GM21528 (cell line): Measurements from ENCODE around the gene ACAN.

Source experiments
- ATAC-seq: cut with Tn5 transposase; IDR thresholded peaks from one replicate; pipeline ENCODE4 v1.9.1; 2021; ENCODE audit warnings: mild to moderate bottlenecking, moderate library complexity; ENCODE audit not compliant: unreplicated experiment, low FRiP score

ACAN gene

DNA sequence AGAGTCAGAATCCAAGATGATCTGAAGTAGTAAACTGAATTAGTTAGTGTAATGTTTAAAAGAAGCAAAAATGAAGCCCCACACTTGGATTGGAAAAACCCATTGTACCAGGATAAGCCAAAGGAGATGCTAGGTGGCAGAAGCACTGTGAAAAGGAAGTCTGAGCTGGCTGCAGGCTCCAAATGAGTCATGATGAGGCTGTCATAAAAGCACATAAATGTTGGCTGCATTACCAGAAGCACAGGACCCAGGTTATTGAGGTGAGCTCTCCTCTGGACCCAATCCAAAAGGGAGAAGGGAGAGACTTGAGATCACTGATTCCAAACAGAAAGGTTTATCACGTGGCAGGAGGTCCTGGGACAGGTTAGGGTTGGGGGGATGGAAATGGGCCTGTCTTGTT, 3.2 kb upstream of the ACAN start:
- ATAC-seq = no peak

DNA sequence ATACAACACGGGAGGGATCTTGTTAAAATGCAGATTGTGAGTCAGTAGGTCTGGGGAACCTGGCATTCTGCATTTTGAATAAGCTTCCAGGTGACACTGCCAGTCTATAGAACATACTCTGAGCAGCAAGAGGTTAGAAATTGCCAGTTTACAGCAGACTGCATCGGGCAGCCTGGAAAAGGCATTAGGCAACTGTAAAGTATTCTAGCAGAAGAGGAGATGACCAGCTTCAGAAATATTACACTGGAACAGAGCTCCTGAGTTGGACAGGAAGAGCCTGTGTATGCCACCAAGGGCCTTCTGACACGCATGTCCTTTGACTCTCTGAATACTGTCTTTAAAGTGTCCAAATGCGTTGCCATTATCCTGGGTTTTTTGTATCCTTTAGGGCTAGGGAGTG, 2.5 kb upstream of the ACAN start:
- no peak for ATAC-seq

DNA sequence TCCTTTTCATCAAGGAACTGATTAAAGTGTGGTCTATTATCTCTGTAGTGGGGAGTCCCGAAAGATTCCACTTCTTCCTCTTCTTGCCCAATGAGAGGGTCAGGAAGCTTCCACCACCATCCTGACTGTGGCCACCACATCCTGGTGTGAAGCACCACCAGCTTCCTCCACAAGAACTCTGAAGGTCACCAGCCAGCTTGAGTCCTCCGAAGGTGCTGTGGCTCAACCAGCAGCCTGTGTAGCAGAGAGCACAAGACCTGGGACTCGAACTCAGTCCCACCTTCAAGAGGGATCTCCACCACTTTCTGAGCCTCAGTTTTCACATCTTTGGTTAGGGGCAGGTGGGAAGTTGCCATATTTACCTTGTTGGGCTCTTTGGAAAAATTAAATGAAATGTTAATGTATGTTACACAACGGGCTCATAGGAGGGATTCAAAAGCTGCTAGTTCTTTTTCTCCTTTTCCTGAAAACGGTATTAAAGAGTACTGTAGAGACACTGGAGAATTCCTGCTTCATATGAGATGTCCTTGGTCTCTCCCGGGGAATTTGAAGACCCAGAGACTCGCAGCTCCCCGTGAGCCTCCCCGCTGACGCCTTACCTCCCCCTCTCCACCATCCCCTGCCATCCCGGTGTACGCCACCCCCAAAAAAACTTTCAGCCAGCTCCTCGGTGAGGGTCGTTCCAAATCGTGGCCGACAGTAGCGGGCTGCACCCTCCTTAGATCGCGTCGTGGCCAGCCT, 816 bp upstream of the ACAN start:
- no peak for ATAC-seq

DNA sequence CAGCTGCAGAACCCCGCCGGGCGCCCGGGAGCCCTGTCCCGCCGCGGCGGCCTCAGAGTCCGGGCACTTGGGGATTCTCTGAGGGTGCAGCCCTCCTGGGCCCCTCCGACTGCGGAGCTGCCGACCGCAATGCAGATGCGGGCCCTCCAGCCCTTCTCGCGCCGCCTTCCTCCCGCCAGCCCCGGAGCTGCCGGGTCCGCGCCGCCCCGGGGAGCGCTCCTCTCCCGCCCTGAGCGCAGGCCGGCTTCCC, 320 bp upstream of the ACAN start:
- ATAC-seq = no peak

DNA sequence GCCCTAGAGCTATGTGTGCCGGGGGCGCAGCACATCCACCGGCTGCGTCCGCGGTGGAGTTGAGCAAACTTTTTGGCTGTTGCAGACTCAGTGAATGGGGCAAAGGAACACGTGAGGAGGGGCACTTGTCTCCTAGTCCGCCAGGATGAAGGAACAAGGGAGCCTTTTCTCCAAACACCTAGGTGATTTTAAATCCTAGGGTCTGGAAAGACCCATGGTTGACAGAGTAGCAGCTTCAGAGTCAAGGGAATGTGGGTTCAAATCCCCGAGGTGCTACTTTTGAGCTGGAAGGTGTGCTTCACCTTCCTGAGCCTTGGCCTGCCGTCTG, 648 bp downstream of the ACAN start:
- ATAC-seq = no peak

DNA sequence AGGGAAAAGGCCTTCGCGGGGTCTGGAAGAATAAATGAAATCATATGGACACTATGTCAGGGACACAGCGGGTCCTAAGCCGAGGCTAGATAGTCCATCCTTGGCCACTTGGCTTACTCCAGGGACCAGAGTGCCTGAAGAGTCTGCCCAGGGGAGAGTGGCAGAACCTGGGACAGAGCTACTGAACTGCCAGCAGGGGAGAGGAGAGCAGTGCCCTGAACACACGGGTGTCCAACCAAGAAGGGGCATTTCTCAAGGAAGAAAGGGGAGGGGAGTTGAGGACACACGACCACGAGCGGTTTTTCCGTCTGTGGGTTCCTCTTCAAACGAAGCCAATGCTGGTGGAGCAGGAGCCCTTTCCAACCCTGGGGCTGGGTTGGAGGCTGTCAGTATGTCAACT, 1.0 kb downstream of the ACAN start:
- no peak for ATAC-seq

DNA sequence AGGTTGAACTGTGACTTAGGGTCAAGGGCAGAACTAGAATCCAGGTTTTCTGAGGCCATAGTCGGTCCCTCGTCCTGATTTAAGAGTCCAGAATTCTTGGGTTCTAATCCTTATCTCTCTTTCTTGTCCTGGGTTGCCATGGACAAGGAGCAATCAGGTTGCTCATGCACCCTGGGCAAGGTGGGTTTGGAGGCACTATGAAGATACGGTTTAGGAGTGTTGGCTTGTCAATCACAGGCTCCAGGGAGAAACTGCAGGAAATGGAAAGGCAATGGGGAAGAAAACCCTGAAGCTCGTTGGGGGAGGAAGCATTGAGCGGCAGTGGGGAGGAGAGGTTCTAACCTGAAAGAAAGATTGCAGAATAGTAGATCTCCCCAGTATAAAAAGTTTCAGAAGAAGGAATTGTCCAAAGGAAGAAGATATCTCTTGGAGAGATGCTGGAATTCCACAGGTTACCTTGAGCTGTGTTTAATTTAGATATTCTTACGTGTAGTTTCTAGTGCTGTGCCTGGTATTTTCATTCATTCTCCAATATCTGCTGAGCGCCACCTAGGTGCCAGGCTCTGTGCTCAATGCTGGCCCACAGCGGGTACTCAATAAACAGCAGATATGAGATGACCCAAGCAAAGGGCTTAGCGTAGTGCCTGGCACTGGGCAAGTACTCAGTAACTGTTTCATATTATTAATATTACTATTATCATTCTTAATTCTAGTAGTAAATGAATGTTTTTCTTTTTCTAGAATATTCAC, 2.0 kb downstream of the ACAN start:
- no peak for ATAC-seq

DNA sequence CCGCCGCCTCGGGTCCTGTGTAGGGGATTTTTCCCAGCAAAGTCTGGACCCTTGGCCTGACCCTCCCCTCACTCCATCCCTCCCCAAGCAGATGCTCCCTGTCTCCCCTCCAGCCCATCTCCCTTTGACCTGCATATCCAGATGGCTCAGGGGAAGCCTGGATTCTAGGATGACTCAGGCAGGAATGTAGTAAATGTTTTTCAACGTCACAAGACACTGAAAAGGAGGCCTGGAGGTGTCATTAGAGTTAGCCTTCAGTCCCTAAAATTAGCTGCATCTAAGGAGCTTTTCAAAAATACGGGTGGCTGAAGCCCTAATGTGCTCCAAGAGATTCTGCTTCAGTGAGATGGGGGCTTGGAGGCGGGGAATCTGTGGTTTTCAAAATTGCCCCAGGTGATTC, 7.2 kb downstream of the ACAN start:
- no peak for ATAC-seq

DNA sequence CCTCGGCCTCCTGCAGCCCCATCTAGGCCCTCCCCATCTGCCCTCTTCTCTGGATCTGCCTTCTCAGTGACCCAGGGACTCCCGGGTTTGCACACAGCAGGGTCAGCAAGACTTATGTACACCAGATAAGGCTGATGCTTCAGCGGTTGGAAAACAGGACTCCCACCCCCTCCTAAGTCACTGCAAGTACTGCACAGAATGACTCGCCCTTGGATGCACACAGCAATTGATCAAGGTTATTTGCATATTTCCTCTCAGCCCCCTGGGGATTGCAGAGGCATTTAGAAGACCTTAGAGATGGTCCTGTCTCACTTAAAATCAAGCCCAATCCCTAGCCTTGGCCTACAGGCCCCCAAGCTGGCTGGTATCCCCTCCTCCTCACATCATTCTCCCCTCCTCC, 8.9 kb downstream of the ACAN start:
- ATAC-seq = no peak

DNA sequence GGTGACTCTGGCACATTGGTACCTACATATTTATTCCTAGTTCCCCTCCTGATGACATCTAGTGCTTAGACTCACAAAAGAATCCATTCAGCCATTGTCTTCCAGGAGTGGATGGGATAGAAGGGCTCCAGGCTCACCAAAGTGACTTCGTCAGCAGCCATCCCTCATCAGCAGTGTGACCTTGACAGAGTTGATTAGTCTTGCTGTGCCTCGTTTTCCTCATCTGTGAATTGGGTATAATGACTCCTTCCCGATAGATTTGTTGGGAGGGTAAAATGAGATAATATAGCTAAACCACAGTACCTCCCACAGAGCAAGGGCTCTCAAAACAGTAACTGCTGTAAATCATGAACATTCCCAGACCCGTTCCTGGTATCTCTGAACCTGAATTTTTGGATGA, 10.7 kb downstream of the ACAN start:
- ATAC-seq = no peak

DNA sequence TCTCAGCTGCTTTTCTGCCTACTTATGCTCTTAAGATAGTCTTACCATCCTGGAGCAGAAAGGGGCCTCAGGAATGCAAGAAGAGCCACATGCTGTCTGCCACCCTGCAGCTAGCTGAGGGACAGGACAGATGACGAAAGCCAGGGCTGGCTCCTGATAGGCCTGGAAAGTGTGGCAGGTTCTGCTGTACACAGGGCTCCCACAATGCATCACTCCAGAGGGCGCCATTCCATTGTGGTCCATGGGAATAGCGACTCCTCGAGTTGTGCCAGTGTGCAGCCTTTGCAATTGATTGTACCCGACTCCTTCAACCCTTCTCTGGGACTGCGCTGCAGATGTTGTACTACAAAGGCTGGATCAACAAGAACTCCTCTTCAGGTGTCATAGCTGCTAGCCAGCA, 11.2 kb downstream of the ACAN start:
- ATAC-seq = no peak

DNA sequence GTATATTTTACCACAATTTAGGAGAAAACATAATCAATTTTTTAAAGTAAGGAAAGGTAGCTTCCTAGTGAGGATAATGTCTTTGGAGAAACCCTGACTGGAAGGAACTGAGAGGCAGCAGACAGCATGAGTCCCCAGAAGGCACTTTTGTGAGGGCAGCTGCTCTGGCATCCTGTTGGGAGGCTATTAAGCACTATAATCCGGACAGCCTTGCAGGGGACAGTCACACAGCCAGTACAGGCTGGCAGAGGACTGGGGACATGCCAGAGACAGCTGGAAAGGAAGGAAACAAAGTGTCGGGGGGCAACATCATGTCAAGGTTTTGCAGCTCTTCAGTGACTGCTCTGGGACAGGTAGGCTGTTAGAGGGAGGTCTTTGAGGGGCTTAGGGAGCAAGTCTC, 15.7 kb downstream of the ACAN start:
- ATAC-seq = no peak

DNA sequence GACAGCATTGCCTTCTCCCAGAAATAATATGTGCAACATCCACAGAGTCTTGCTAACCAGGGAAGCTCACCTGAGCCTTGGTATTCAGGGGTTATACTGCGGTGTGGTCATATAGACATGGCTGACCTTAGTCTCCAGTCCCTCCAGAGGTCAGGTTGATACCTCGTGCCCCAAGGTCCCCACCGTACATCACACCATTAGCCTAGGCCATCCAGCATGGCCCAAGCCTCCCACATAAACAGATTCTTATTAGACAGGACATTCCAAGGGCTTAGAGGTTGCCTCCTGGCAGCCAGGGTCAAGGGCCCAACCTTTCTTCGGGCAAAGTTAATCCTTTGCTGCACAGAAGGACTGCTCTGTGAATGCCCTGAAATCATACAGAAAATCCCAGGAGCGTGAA, 18.8 kb downstream of the ACAN start:
- no peak for ATAC-seq

DNA sequence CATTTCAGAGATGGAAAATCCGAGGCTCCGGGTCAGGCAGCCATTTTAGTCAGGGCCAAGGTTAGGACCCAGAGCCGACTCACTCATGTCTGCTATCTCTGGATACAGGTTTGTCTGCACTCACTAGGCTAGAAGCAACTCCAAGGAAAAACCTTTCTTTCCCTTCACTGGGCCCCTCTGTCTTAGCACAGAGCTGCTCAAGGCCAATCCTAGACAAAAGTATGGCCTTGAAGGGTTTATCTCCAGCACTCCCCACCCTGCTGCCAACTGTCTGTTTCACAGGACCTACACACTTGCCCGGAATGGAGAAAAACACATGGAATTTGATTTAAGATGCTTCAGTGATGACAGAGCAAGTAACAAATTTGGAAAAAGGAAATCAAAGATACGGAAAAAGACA, 25.6 kb downstream of the ACAN start:
- no peak for ATAC-seq

DNA sequence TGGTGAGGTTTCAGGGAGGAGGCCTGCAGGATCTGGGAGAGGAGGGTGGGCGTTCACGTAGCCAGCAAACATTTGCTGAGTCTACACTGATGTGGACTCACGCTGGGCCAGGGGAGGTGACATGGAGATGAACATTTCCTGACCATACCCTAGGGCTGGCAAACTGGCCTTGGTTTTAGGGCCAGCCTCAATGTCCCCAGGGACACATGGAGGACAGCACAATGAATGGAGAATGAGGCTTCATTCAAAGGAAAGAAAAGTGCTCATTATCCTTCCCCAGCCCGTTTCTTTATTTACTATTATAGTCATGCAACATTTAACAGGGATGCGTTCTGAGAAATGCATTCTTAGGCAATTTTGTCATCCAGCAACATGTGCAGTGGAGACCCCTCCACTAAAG, 26.8 kb downstream of the ACAN start:
- no peak for ATAC-seq

DNA sequence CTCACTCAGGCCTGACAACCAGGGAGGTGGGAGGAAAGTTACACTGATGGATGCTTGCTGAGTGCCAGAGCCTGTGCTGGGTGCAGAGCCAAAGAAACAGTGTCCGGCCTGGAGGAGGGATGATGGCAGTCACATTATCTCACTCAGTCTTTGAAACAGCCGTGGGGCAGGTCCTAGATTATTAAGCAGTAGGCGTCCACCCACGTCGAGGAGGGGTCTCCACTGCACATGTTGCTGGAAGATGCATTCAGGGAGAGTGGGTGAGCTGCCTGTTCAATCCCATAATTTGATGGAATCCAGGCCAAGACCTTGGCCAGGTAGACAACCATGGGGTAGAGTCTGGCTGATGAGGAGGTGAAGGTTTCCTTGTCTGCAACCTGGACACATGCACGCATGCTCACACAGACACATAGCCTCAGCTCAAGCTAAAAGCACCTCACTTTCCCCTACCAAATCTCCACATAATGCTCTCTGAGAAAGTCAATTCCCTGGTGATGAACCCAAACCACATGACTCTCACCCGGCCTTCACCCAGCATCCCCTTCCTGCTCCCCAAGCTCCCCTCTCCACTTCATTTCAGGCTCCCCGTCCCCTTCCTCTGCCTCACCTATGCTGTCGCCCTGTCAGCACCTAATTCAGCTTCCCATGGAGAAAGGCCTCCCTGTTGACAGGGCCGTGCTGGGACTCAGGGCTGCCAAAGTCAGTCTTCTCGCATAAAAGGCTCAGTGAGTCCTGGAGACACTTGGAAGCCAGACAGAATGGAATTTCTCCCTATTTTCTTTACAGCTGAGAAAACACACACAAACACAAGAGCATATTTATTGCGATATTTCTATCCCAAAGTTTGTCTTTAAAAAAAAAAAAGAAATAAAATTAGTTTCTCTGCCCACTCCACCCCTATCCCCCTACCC, 29.8 kb downstream of the ACAN start:
- no peak for ATAC-seq

DNA sequence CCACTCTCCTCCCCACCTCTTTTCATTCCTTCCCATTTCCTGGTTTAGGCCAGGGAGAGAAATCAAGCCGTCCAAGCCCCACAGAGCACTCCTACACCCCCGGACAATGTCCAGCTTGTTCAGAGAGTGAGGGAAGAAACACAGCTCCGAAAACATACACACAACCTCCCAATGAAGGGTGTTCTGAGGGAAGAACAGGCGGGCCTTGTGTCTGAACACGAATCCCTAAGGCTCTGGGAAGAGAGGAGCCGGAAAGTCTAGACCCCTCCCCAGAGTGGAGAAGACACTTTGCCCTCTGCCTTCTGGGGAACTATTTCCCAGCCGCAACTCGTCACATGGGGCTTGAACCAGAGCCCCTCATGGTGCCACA, 30.5 kb downstream of the ACAN start:
- ATAC-seq = no peak

DNA sequence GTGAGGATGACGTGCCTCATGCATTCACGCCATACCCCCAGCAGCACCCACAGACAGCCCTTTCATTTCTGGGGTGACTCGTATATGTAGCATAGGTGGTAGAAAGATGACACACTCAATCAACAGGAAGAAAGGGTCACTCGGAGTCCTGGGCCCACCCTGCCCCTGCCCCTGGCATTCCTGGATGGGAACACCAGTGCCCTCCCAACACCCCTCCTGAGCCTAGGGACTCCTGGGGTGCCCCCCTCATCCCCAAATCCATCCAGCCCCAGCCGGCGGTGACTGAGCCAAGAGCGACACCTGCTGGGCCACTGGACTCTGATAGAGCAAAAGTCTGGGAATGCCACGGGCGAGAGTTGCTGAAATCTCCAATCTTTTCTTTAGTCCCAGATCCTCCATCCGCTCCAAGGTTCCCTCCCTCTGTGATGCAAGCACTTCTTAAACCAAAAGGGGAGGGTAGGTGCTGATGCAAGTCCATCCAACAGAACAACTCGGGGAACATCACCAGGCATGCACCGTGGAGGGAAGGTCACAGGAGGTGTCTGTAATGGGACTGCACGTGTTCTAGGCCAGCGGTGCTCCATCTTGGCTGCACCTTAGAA, 31.1 kb downstream of the ACAN start:
- ATAC-seq = no peak

DNA sequence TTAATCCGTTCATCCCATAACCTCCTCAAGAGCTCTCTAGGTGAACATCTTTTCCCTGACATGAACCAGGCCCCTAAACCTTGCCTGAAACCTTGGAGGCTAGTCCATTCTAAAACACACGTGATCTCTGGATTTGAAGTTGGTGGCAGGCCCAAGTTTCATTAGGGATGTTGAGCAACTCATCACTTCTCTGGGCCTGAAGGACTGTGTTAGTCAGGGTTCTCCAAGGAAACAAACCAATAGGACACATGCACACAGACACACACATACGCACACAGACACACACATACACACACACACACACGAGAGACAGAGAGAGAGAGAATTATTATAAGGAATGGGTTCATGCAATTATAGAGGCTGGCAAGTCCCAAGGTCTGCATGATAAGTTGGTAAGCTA, 31.9 kb downstream of the ACAN start:
- no peak for ATAC-seq

DNA sequence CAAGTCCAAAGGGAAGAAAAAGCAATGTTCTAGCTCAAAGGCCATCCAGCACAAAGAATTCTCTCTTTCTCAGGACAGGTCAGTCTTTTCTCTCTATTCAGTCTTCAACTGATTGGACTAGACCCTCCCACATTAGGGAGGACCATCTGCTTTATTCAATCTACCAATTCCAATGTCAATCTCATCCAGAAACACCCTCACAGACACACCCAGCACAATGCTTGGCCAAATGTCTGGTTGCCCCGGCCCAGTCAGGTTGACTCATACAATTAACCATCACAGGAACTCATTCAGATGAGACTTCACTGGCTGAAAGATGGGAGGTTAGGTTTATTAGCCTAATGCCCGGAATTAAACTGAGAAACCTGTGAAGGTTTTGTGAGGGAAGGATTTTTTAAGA, 32.4 kb downstream of the ACAN start:
- no peak for ATAC-seq

DNA sequence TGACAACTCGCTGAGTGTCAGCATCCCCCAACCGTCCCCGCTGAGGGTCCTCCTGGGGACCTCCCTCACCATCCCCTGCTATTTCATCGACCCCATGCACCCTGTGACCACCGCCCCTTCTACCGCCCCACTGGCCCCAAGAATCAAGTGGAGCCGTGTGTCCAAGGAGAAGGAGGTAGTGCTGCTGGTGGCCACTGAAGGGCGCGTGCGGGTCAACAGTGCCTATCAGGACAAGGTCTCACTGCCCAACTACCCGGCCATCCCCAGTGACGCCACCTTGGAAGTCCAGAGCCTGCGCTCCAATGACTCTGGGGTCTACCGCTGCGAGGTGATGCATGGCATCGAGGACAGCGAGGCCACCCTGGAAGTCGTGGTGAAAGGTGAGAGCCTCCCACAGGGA, 35.4 kb downstream of the ACAN start:
- ATAC-seq = no peak
